Mesenchymal stem cell (in vitro differentiated cells and primary cell): ENCODE measurements around the gene MRPL11.

ENCODE experiments used
- DNase-seq: peaks from one replicate; pipeline ENCODE4 v3.0.0-alpha.2; 2013
- H2AFZ ChIP-seq: one replicate; pipeline ENCODE4 v1.6.1; 2013; ENCODE audit warnings: low read depth, mild to moderate bottlenecking, control low read depth, inconsistent platforms, low read length, moderate library complexity
- H2AK5ac ChIP-seq: 2 replicates; pipeline ENCODE4 v1.6.1; 2013; ENCODE audit warnings: low read length, moderate library complexity, mild to moderate bottlenecking, inconsistent platforms; ENCODE audit not compliant: severe bottlenecking
- H2BK120ac ChIP-seq: one replicate; pipeline ENCODE4 v1.6.1; 2013; ENCODE audit warnings: low read depth, mild to moderate bottlenecking, inconsistent platforms, low read length, moderate library complexity
- H2BK12ac ChIP-seq, 2 experiments: one replicate each; pipeline ENCODE4 v1.6.1; 2013; ENCODE audit warnings: inconsistent platforms in 2 of 2, low read length in 2 of 2, mild to moderate bottlenecking in 2 of 2, moderate library complexity in 2 of 2, control low read depth in 1 of 2
- H2BK15ac ChIP-seq: one replicate; pipeline ENCODE4 v1.6.1; 2013; ENCODE audit warnings: mild to moderate bottlenecking, low read depth, inconsistent platforms; ENCODE audit not compliant: poor library complexity, severe bottlenecking
- H2BK5ac ChIP-seq: 2 replicates; pipeline ENCODE4 v1.6.1; 2013; ENCODE audit warnings: low read depth, mild to moderate bottlenecking, low read length, control low read depth, inconsistent platforms; ENCODE audit not compliant: poor library complexity, severe bottlenecking
- H3K14ac ChIP-seq, 2 experiments: one replicate each; pipeline ENCODE4 v1.6.1; 2013; ENCODE audit warnings: inconsistent platforms in 2 of 2, low read length in 2 of 2, control low read depth in 1 of 2, mild to moderate bottlenecking in 1 of 2, moderate library complexity in 1 of 2
- H3K18ac ChIP-seq, 2 experiments: one replicate each; pipeline ENCODE4 v1.6.1; 2013; ENCODE audit warnings: inconsistent platforms in 2 of 2, low read length in 2 of 2, control low read depth in 1 of 2, low read depth in 1 of 2, mild to moderate bottlenecking in 1 of 2
- H3K23ac ChIP-seq, 2 experiments: one replicate each; pipeline ENCODE4 v1.6.1; 2013; ENCODE audit warnings: inconsistent platforms in 2 of 2, low read length in 2 of 2, mild to moderate bottlenecking in 2 of 2, moderate library complexity in 2 of 2, control low read depth in 1 of 2
- H3K27ac ChIP-seq: 2 replicates; pipeline ENCODE4 v1.5.1; 2013; ENCODE audit warnings: mild to moderate bottlenecking, moderate library complexity, low read length, control low read depth, inconsistent platforms; ENCODE audit not compliant: poor library complexity, severe bottlenecking
- H3K27me3 ChIP-seq, 2 experiments: 2 replicates each; pipeline versions ENCODE4 v1.6.1 to v1.7.0; 2013; ENCODE audit warnings: low read length in 2 of 2, mild to moderate bottlenecking in 2 of 2, moderate library complexity in 2 of 2, control low read depth in 1 of 2, inconsistent platforms in 1 of 2; ENCODE audit not compliant: control insufficient read depth in 1 of 2, insufficient read depth in 1 of 2
- H3K36me3 ChIP-seq, 2 experiments: 2 replicates each; pipeline versions ENCODE4 v1.6.1 to v1.7.0; 2013; ENCODE audit warnings: low read length in 2 of 2, control low read depth in 1 of 2, inconsistent platforms in 1 of 2, low read depth in 1 of 2, mild to moderate bottlenecking in 1 of 2; ENCODE audit not compliant: insufficient read depth in 2 of 2, control insufficient read depth in 1 of 2
- H3K4ac ChIP-seq, 2 experiments: one replicate each; pipeline ENCODE4 v1.6.1; 2013; ENCODE audit warnings: inconsistent platforms in 2 of 2, low read length in 2 of 2, mild to moderate bottlenecking in 2 of 2, moderate library complexity in 2 of 2, control low read depth in 1 of 2, low read depth in 1 of 2
- H3K4me1 ChIP-seq: 2 replicates; pipeline ENCODE4 v1.6.1; 2013; ENCODE audit warnings: low read depth, low read length, control low read depth; ENCODE audit not compliant: control insufficient read depth, insufficient read depth
- H3K4me2 ChIP-seq: 2 replicates; pipeline ENCODE4 v1.6.1; 2013; ENCODE audit warnings: low read length, mild to moderate bottlenecking, inconsistent platforms; ENCODE audit not compliant: poor library complexity, severe bottlenecking
- H3K4me3 ChIP-seq, 2 experiments: 2 replicates each; pipeline versions ENCODE4 v1.5.1 to v1.7.0; 2013; ENCODE audit warnings: low read length in 2 of 2, mild to moderate bottlenecking in 2 of 2, control low read depth in 1 of 2, low read depth in 1 of 2; ENCODE audit not compliant: insufficient read depth in 1 of 2
- H3K79me1 ChIP-seq: replicated peaks from 2 replicates; pipeline ENCODE4 v1.6.1; 2013; ENCODE audit warnings: mild to moderate bottlenecking, control low read depth, low read length, inconsistent platforms; ENCODE audit not compliant: poor library complexity, severe bottlenecking
- H3K9ac ChIP-seq: 2 replicates; pipeline ENCODE4 v1.7.0; 2013; ENCODE audit warnings: mild to moderate bottlenecking, low read length, moderate library complexity
- H3K9me3 ChIP-seq: 2 replicates; pipeline ENCODE4 v1.7.0; 2013; ENCODE audit warnings: mild to moderate bottlenecking, low read length; ENCODE audit not compliant: control insufficient read depth
- H4K8ac ChIP-seq: one replicate; pipeline ENCODE4 v1.6.1; 2013; ENCODE audit warnings: inconsistent platforms, mild to moderate bottlenecking, low read length, moderate library complexity
- H4K91ac ChIP-seq: one replicate; pipeline ENCODE4 v1.6.1; 2013; ENCODE audit warnings: mild to moderate bottlenecking, low read length, inconsistent platforms
- WGBS: methylation state at CpG from one replicate; pipeline ENCODE4 v1.1.7; 2013; ENCODE audit warnings: mixed read lengths; 5-methylcytosine and 5-hydroxymethylcytosine counted together

MRPL11 gene

DNA sequence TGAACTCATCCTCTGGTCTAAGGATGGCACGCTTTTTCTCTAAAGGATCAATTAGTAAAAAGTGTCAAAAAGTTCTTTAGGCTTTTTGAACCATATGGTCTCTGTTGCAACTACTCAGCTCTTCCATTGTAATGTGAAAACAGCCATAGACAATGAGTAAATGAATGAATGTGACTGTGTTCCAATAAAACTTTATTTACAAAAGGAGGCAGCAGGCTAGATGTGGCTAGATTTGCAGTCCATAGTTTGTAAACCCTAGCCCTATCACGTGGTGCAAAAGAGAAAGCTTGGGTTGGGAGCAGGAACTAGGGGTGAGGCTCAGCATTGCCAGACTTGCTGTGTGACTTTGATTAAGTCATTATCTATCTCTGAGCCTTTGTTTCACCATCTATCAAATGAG is 23.2 kb downstream of the MRPL11 start:
- Histone ChIP-seq H3K4me3 (no peak overlapping the region), H3K36me3 (no peaks in the 10 kb centered on the region), H3K27me3 (peaks cover 48 to 73% of the 10 kb centered on the region in 2 experiments), H2BK120ac (no peak overlapping the region), H3K9ac (no peak overlapping the region), H3K18ac (no peak overlapping the region), H3K79me1 (no peaks in the 10 kb centered on the region), H3K4me2 (no peak overlapping the region), H4K91ac (no peak overlapping the region), H4K8ac (no peak overlapping the region), H3K27ac (no peak overlapping the region), H2BK5ac (no peak overlapping the region), H2AFZ (no peak overlapping the region), H2AK5ac (no peak overlapping the region), H3K14ac (no peak overlapping the region), H3K9me3 (no peaks in the 10 kb centered on the region), H3K4ac (no peak overlapping the region), H3K23ac (no peak overlapping the region), H3K4me1 (peaks cover 9% of the 10 kb centered on the region), H2BK12ac (no peak overlapping the region), H2BK15ac (no peak overlapping the region)
- 63% methylated on average over 2 of the region's 2 CpGs for WGBS
- no peak for DNase-seq

DNA sequence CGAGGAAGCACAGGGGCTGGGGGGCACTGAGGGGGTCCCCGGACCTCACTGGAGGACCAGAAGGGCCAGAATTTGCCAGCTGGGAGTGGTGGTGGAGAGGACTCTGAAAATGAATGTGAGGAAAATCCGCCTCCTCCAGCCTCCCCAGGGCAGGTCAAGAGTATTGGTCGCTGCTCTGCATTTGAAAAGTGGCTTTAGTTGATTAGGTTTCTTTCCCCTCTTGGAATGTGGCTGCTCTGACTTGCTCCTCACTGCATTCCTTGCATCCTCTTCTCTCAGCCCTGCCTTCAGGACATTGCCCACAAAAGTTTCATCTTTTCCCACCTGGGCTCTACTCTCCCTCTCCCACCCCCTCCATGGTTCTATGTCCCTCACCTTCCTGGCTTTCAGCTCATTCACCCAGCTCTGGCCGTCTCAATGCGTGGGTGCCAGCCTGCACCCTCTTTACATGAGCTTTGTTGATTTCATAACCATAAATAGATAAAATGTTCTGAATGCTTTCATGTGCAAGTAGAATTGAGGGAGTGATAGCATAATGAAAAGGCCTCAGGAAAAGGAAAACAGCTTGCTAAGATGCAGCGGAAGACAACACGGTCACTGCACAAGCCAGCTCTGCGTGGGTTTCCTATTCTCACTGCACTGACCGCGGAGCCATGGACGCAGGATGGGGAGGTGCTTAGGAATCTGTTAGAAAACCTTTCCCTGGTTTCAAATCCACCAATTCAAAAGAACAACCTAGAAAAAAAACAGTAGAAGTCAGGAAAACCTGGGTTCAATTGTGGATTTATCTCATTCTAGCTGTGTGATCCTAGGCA is 24.3 kb downstream of the MRPL11 start:
- no peak overlapping the region for H2AK5ac ChIP-seq
- H4K8ac ChIP-seq = no peak overlapping the region
- peaks cover 49 to 73% of the 10 kb centered on the region in 2 experiments for H3K27me3 ChIP-seq
- no peak for DNase-seq
- H3K14ac ChIP-seq = no peak overlapping the region
- H3K23ac ChIP-seq = peak overlapping the region in 1 of 2 experiments; percentile 34
- WGBS = 45% methylated on average over 8 of the region's 12 CpGs
- H3K18ac ChIP-seq = no peak overlapping the region
- H3K4ac ChIP-seq = no peak overlapping the region
- no peak overlapping the region for H4K91ac ChIP-seq
- no peaks in the 10 kb centered on the region for H3K79me1 ChIP-seq
- H2BK12ac ChIP-seq = no peak overlapping the region
- H3K27ac ChIP-seq = no peak overlapping the region
- H3K9ac ChIP-seq = no peak overlapping the region
- no peaks in the 10 kb centered on the region for H3K36me3 ChIP-seq
- no peaks in the 10 kb centered on the region for H3K9me3 ChIP-seq
- H2AFZ ChIP-seq = no peak overlapping the region
- H3K4me2 ChIP-seq = no peak overlapping the region
- H2BK120ac ChIP-seq = no peak overlapping the region
- H3K4me1 ChIP-seq = peaks cover 9% of the 10 kb centered on the region
- H2BK15ac ChIP-seq = no peak overlapping the region
- no peak overlapping the region for H3K4me3 ChIP-seq
- H2BK5ac ChIP-seq = no peak overlapping the region

DNA sequence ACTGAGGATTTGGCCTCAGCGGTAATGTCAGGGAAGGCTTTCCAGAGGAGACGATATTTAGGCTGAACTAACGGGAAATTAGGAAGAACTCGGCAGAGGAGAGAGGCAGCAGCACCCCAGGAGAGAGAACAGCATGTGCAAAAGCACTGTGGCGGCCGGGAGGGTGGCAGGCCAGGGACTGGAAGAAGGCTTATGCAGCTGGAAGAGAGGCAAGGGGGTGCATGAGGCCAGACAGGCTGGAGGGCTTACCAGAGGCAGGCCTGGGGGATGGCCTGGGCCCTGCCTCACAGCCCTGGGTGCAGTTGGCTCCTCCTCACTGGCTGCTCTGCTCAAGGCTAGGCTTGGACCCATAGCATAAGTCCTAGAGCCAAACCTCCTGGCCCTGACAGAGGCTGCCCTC is 25.5 kb downstream of the MRPL11 start:
- no peak overlapping the region for H4K8ac ChIP-seq
- no peak overlapping the region for H3K23ac ChIP-seq
- no peak for DNase-seq
- H3K27ac ChIP-seq = no peak overlapping the region
- H3K4ac ChIP-seq = no peak overlapping the region
- no peak overlapping the region for H3K4me3 ChIP-seq
- H2BK120ac ChIP-seq = no peak overlapping the region
- no peak overlapping the region for H2BK15ac ChIP-seq
- no peaks in the 10 kb centered on the region for H3K79me1 ChIP-seq
- WGBS = 81% methylated on average over 6 of the region's 6 CpGs
- no peak overlapping the region for H3K4me2 ChIP-seq
- no peak overlapping the region for H3K14ac ChIP-seq
- H2BK12ac ChIP-seq = no peak overlapping the region
- H2BK5ac ChIP-seq = no peak overlapping the region
- H2AFZ ChIP-seq = no peak overlapping the region
- H3K9ac ChIP-seq = no peak overlapping the region
- no peak overlapping the region for H2AK5ac ChIP-seq
- H3K27me3 ChIP-seq = peaks cover 44 to 70% of the 10 kb centered on the region in 2 experiments
- no peak overlapping the region for H3K18ac ChIP-seq
- H3K4me1 ChIP-seq = peaks cover 11% of the 10 kb centered on the region
- H3K36me3 ChIP-seq = no peaks in the 10 kb centered on the region
- H3K9me3 ChIP-seq = no peaks in the 10 kb centered on the region
- H4K91ac ChIP-seq = peak overlapping the region; percentile 22

DNA sequence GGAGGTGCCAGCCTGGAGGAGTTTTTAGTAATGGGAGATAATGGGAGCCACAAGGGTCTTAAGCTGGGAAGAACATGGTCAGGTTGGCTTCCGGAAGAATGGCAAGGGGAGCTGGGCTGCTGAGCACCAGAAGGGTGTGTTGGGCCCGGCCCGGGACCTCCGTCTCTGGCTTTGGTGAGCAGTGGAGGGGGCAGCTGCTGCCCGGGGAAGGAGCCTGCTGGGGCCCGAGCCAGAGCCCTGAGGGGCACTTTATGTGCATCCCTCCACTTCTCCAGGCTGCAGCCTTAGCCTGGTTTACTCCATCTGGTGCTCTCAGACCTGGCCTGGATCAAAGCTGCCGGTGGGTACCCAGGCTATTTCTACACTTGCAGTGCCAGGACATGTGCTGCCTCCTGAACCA is 26.5 kb downstream of the MRPL11 start:
- H3K36me3 ChIP-seq = no peaks in the 10 kb centered on the region
- peaks cover 53 to 76% of the 10 kb centered on the region in 2 experiments for H3K27me3 ChIP-seq
- no peak overlapping the region for H2BK12ac ChIP-seq
- H3K79me1 ChIP-seq = no peaks in the 10 kb centered on the region
- 91% methylated on average over 7 of the region's 7 CpGs for WGBS
- H3K9ac ChIP-seq = no peak overlapping the region
- H2AFZ ChIP-seq = no peak overlapping the region
- H3K4me3 ChIP-seq = no peak overlapping the region
- H4K91ac ChIP-seq = no peak overlapping the region
- H3K27ac ChIP-seq = no peak overlapping the region
- no peak overlapping the region for H2AK5ac ChIP-seq
- H3K14ac ChIP-seq = no peak overlapping the region
- H3K4me1 ChIP-seq = peaks cover 7% of the 10 kb centered on the region
- DNase-seq = no peak
- no peak overlapping the region for H2BK15ac ChIP-seq
- H2BK120ac ChIP-seq = no peak overlapping the region
- no peak overlapping the region for H3K18ac ChIP-seq
- H3K4ac ChIP-seq = no peak overlapping the region
- no peak overlapping the region for H3K23ac ChIP-seq
- no peak overlapping the region for H3K4me2 ChIP-seq
- H4K8ac ChIP-seq = no peak overlapping the region
- no peaks in the 10 kb centered on the region for H3K9me3 ChIP-seq
- H2BK5ac ChIP-seq = no peak overlapping the region
